Mesodermal cell (in vitro differentiated cells): ENCODE measurements around the gene PDE9A.

Source experiments
- H3K27ac ChIP-seq: 2 replicates; pipeline ENCODE4 v1.7.0; 2013; ENCODE audit warnings: mild to moderate bottlenecking, low read depth, low read length, moderate library complexity; ENCODE audit not compliant: severe bottlenecking
- H3K36me3 ChIP-seq: 2 replicates; pipeline ENCODE4 v1.7.1; 2013; ENCODE audit warnings: mild to moderate bottlenecking, low read length, moderate library complexity; ENCODE audit not compliant: control insufficient read depth, insufficient read depth
- H3K4me1 ChIP-seq: one replicate; pipeline ENCODE4 v1.7.1; 2013; ENCODE audit warnings: mild to moderate bottlenecking, low read length; ENCODE audit not compliant: insufficient read depth, control insufficient read depth, poor library complexity, severe bottlenecking
- H3K4me3 ChIP-seq: 2 replicates; pipeline ENCODE4 v1.7.0; 2013; ENCODE audit warnings: low read length, control low read depth, mild to moderate bottlenecking; ENCODE audit not compliant: insufficient read depth, poor library complexity, severe bottlenecking; ENCODE audit errors: extremely low read depth
- H3K9me3 ChIP-seq: 2 replicates; pipeline ENCODE4 v1.7.1; 2013; ENCODE audit warnings: mild to moderate bottlenecking, low read length, moderate library complexity; ENCODE audit not compliant: control insufficient read depth
- WGBS, 2 experiments: methylation state at CpG; one replicate each; pipeline ENCODE4 v1.1.5; 2013; ENCODE audit warnings: missing lambda C conversion rate in 2 of 2; ENCODE audit not compliant: insufficient coverage in 2 of 2; 5-methylcytosine and 5-hydroxymethylcytosine counted together

PDE9A gene

DNA sequence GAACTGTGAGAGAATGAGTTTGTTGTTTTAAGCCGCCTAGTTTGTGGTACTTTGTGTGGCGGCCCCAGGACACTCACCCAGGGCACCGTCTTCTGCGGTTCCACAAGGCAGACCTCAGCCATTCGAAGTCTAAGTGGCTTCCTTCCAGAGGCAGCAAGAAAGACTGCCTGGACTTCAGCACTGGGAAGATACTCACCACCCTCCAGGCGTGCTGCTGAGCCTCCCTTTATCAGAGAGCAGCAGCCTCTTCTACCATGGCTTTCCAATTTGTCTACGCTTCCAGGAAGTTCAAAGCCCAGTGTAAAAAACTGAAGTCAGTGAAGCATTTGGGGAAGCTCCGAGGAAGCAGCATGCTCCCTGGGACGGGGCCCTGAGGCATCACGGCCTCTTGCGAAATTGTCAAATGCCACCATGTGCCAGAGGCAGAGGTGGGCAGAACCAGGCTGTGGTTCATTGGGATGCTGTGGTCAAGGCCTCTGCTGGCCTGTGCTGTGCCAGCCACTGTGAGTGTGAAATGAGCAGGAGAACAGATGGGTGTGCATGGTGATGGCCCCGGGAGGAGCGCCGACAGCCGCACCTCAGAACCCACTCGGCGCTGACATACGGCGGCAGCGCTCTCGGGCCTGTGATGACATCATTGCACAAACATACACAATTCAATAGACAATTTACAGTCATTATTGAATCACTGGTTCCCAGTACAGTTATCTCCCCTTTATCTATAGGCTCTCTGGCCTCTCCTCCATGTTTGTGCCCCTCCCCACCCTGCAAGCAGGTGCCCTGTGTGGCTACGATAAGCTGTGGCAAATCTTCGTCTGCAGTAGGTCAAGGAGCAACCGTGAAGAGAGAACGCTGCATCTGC, 110.4 kb downstream of the PDE9A start:
- Histone ChIP-seq H3K4me3 (no peak overlapping the region), H3K36me3 (peaks cover 28% of the 10 kb centered on the region), H3K27ac (no peak overlapping the region), H3K9me3 (no peaks in the 10 kb centered on the region), H3K4me1 (peaks cover 4% of the 10 kb centered on the region)
- 94% methylated on average over 18 to 25 of the region's 25 CpGs for WGBS, 2 experiments

DNA sequence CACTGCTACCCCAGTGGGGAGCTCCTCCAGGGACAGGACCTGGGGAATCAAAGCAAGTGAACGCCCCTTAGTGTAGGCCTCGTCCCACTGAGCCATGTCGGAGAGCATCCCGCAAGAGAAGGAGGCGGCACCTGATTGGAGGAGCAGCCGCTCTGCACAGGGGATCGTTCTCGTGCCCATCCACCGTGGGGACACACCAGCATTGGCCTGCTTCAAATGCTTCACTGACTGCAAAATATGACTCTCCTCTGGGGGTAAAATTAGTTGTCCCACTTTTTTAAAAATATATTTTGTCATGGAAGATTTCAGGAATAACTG, 111.0 kb downstream of the PDE9A start:
- H3K4me3 ChIP-seq: no peak overlapping the region
- 94% methylated on average over 9 of the region's 9 CpGs for WGBS, 2 experiments
- H3K9me3 ChIP-seq: no peaks in the 10 kb centered on the region
- peaks cover 4% of the 10 kb centered on the region for H3K4me1 ChIP-seq
- H3K27ac ChIP-seq: no peak overlapping the region
- peaks cover 34% of the 10 kb centered on the region for H3K36me3 ChIP-seq

DNA sequence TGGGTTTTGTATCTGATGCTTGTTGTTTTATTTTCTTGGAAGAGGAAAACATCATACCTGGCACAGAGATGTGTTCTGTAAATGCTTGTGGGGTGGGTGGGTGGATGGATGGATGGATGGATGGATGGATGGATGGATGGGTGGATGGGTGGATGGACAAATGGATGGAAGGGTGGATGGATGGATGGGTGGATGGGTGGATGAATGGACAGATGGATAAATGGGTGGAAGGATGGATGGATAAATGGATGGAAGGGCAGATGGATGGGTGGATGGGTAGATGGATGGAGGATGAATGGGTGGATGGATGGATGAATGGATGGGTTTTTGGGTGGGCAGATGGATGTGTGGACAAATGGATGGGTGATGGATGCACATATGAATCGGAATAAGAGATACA, 111.5 kb downstream of the PDE9A start:
- Histone ChIP-seq H3K36me3 (peaks cover 37% of the 10 kb centered on the region), H3K9me3 (no peaks in the 10 kb centered on the region), H3K27ac (no peak overlapping the region), H3K4me1 (peaks cover 4% of the 10 kb centered on the region), H3K4me3 (no peak overlapping the region)
- 71 to 95% methylated on average over 1 of the region's 1 CpG for WGBS, 2 experiments

DNA sequence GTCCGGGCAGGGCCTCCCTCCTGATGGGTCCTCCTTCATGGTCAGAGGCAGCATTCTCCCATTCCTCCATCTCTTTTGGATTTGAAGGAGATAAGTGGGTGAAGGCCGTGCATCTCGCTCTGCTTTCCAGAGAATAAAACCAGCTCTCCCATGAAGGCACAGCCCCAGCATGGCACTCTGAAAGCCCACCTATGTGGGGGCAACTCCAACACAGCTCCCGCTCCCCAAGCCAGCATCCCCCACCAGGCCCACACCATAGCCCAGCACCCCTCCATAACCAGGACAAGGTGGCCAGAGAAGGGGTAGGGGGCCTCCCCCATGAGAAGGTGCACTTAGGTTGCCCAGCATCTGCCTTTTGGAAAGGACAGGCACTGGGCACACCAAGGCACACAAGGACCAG, 112.2 kb downstream of the PDE9A start:
- Histone ChIP-seq H3K36me3 (peaks cover 45% of the 10 kb centered on the region), H3K4me1 (peaks cover 4% of the 10 kb centered on the region), H3K9me3 (no peaks in the 10 kb centered on the region), H3K4me3 (no peak overlapping the region), H3K27ac (no peak overlapping the region)
- WGBS, 2 experiments: 100% methylated on average over 1 to 2 of the region's 4 CpGs

DNA sequence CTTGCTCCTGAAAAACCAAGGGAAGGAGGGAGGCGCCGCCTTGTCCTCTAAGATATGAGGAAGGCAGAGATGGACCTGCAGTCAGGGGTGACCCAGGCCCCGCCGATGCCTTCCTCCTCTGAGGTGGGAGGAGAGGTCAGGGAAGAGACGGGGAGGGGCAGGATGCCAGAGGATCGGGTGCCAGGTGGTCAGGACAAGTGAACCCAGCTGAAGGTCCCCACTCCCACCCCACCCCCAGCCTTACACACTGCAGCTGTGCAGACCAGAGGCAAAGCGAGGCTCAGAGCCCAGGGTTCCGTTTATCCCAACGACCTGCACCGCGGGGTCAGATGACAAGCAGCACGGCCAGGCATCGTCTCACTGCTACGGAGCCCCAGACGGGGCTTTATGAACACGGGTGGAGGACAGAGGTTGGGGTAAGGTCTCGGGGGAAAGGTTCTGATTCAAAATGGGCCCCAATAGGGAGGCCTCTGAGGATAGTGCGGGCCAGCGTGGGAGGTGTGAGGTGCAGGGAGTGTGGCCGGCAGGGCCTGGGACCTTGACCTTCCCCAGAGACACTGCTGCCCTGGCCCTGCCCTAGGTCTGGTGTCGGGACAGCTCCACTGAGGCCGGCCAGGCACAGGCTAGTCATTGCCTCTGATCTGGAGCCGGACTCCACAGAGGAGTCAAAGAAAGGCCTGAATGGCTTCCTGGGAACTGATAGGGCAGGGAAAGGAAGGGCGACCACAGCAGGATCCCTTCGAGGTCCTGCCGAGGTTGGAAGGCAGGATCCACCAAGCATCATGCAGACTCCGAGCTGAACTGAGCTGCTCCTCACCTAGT, 113.5 kb downstream of the PDE9A start:
- peaks cover 54% of the 10 kb centered on the region for H3K36me3 ChIP-seq
- H3K27ac ChIP-seq: no peak overlapping the region
- peaks cover 4% of the 10 kb centered on the region for H3K4me1 ChIP-seq
- WGBS, 2 experiments: 92% methylated on average over 23 of the region's 27 CpGs
- no peaks in the 10 kb centered on the region for H3K9me3 ChIP-seq
- H3K4me3 ChIP-seq: no peak overlapping the region

DNA sequence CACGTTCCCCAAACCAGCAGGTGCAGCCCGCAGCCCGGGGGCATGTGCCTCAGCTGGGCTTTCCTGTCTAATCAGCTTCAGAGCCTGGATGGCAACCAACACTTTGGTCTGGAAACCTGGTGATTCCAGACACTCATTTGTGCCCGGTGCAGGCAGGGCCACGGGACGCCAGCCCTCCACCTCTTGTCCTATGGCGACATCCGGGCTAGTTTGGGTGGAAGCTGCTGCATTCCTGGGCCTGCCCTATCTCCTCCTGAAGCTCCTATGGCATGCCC, 114.1 kb downstream of the PDE9A start:
- Histone ChIP-seq H3K4me1 (peaks cover 4% of the 10 kb centered on the region), H3K9me3 (no peaks in the 10 kb centered on the region), H3K36me3 (peaks cover 54% of the 10 kb centered on the region), H3K4me3 (no peak overlapping the region), H3K27ac (no peak overlapping the region)
- 91 to 100% methylated on average over 8 of the region's 8 CpGs for WGBS, 2 experiments

DNA sequence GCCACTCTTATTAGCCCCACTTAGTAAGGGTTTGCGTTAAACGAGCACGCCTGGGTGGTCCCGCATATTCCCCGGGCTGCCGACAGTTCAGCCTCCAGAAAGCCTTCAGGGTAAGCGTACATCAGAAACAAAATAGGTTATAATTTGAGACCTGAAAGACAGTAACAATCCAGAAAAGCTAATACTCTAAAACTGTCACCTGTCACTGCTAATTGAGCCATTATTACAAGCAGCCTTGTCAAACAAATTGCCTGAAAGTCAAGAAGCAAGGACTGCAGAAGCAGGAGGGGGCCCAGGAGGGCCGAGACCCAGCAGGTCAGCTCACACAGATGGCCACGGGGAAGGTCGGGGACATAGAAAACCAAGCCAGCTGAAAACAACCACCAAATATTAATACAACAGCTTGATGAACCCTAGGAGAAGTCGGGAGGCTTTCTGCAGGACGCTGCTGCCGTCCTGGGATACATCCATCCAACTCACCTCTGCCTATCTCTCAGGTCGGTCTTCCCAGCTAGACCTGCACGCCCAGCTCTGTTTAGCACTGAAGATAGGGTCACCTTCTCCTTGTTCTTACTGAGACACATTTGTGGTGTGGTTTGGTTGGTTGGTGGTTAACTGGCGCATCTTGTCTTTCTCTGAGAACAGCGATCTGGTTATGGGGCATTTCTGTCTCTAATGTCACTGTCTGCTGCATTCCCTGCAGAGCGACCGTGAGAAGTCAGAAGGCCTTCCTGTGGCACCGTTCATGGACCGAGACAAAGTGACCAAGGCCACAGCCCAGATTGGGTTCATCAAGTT, 115.1 kb downstream of the PDE9A start:
- Histone ChIP-seq H3K4me1 (no peaks in the 10 kb centered on the region), H3K27ac (no peak overlapping the region), H3K9me3 (no peaks in the 10 kb centered on the region), H3K4me3 (no peak overlapping the region), H3K36me3 (peaks cover 54% of the 10 kb centered on the region)
- WGBS, 2 experiments: 94 to 95% methylated on average over 17 to 18 of the region's 21 CpGs

DNA sequence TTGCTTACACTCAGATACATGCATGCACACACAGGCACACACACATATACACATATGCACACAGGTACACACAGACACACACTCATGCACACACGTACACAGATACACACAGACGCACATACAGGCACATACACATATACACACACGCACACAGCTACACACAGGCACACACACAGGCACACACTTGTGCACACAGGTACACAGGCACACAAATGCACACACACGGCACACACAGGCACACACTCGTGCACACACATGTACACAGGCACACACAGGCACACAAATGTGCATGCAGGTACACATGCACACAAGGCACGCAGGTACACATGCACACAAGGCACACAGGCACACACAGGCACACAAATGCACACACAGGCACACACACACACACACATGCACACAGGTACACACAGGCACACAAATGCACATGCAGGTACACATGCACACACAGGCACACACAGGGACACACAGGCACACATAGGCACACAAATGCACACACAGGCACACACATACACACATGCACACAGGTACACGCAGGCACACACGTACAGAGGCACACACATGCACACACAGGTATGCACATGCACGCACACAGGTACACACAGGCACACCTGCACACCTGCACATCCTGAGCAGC, 115.9 kb downstream of the PDE9A start:
- Histone ChIP-seq H3K4me3 (no peak overlapping the region), H3K36me3 (peaks cover 51% of the 10 kb centered on the region), H3K4me1 (no peaks in the 10 kb centered on the region), H3K9me3 (no peaks in the 10 kb centered on the region), H3K27ac (no peak overlapping the region)
- whole genome bisulfite sequencing, 2 experiments: 68 to 70% methylated on average over 5 to 8 of the region's 9 CpGs

DNA sequence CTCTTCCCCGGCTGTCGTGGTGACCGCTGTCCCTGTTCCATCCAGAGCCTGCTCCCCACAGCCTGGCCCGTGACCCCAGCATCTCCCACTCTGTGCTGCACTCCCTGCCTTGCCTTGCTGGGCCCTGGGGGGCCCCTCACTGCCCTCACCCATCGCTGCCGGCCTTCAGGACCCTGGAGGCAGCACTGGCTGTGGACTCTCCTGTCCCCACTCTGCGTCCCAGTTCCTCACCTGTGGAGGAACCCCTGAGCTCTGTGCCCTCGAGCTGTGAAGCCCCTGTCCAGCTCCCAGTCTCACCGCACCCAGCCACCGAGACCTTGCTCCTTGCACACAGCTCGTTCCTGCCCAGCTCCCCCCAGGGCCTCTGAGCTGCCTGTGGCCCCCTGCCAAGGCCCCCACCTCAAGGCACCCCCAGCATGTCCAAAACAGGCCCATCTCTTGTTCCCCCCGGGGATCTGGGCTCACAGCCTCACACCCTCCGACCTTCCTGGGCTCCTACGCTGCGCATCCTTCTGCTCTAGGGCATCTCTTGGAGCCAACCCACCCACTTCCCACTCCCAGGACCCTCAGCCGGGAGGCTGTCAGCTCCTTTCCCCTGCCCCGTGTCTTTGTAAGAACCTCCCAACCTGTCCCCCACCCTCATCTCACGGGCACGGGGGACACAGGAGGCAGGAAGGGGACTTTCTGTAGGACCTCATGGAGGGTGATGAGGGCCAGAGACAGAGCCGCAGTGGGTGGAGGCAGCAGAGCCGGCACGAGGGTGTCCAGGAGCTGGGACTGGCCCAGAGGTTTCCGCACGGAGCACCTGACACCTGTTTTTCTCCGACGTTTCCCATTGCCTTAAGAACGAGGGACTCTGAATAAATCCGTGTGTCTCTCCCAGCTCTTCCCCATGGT, 116.6 kb downstream of the PDE9A start:
- no peak overlapping the region for H3K4me3 ChIP-seq

More for the DNA sequence above, 116.6 kb downstream of the PDE9A start:
- Histone ChIP-seq H3K4me1 (no peaks in the 10 kb centered on the region), H3K9me3 (no peaks in the 10 kb centered on the region), H3K36me3 (peaks cover 52% of the 10 kb centered on the region), H3K27ac (no peak overlapping the region)
- WGBS, 2 experiments: 93 to 99% methylated on average over 20 to 21 of the region's 28 CpGs
